Frontal cortex (tissue), 4 donors: ENCODE measurements around the gene CFAP46. TPM values are rescaled to one million over a fixed set of nuclear protein-coding genes. Genes with fewer than 3 reads are reported as not detected.
"Not testable (repeated sequence)": the region's sequence is repeated elsewhere in the genome, so short reads cannot be mapped to it uniquely, and the experiment has no call there.

ENCODE experiments used
- DNase-seq, 2 donors: peaks; one replicate each; pipeline ENCODE4 v3.0.0; 2012; ENCODE audit warnings: low spot score in 2 of 2
- FAIRE-seq: peaks from 2 replicates; lab custom pipeline; 2012; peaks lifted over from hg19 to GRCh38; lab: Jason Lieb, UNC
- total RNA-seq: library from RNA; depleted of rRNA; stranded (reverse); fragments of >200 nt; gene quantifications from one replicate; pipeline ENCODE4 v1.2.3, GENCODE V29; 2014
- donor health status: control.
- donor health status: control.
- donor health status: control.

The CFAP46 gene
- total RNA-seq, 1 donor from 2014 or later = 2.0 TPM

GRCh38 chr10:132931258-132932250, 10.8 kb downstream of the CFAP46 start:
- DNase-seq, FAIRE-seq: not testable (repeated sequence)

DNA sequence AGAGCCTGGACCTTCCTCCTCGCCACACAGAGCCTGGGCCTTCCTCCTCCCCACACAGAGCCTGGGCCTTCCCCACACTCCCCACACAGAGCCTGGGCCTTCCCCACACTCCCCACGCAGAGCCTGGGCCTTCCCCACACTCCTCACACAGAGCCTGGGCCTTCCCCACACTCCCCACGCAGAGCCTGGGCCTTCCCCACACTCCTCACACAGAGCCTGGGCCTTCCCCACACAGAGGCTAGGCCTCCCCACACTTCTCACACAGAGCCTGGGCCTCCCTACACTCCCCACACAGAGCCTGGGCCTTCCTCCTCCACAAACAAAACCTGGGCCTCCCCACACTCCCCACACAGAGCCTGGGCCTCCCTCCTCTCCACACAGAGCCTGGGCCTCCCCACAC, 11.7 kb downstream of the CFAP46 start:
- FAIRE-seq, DNase-seq: not testable (repeated sequence)

DNA sequence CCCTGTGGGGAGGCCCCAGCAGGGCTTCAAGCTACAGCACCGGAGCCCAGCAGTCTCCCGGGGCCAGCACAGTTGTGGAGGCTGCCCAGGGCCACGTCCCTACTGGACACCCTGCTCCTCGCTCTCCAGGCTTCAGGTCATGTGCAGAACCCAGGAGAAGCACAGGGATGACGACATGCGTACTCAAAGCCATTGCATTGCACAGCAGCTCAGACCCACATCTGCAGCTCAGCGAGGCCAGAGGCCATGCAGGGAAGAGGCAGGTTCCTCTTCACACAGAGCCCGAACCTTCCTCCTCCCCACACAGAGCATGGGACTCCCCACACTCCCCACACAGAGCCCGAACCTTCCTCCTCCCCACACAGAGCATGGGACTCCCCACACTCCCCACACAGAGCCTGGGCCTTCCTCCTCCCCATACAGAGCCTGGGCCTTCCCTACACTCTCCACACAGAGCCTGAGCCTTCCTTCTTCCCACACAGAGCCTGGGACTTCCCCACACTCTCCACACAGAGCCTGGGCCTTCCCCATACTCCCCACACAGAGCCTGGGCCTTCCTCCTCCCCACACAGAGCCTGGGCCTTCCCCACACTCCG, 12.3 kb downstream of the CFAP46 start:
- DNase-seq (no peak), FAIRE-seq (no peak)

DNA sequence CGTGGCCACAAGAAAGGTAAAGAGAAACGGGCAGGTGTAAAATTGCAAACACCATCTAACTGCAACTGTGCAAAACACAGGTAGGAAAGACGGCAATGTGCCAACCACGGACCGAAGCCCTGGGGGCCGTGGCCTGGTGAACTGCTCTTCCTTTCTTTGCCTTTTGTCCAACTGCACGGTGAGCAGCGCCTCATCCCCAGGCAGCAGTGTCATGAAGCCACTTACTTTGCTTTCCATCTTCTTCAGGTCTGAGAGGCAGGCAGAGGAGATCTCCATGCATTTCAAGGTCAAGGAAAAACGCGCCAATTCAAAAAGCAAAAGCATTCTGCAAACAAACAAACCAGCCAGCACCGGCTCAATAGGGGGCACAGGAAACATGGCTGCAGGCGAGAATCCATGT, 12.9 kb downstream of the CFAP46 start:
- no peak for DNase-seq
- FAIRE-seq = no peak

- FAIRE-seq (no peak), DNase-seq (no peak)
Observed at GRCh38 chr10:132928261-132928660, 14.1 kb downstream of the CFAP46 start.

DNA sequence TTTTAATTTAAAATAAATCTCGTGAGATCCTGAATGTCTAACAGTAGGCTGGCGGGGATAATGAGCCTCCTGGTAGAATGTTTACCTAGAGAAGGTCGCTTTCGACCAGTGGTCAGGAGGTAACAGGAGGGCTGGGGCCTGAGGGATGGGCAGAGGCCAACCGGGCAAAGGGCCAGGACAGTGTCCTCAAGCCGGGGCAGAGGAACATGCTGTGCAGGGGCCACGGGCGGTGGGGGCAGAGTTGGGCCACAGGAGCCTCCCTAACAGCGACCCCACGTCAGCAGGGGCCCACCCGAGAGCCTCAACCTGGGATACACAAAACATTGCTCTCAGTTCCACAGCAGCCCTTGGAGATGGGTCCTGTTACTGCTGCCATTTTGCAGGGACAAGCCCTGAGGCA, 14.5 kb downstream of the CFAP46 start:
- FAIRE-seq = no peak
- no peak for DNase-seq

GRCh38 chr10:132926777-132927650, 15.4 kb downstream of the CFAP46 start:
- DNase-seq (no peak), FAIRE-seq (no peak)

DNA sequence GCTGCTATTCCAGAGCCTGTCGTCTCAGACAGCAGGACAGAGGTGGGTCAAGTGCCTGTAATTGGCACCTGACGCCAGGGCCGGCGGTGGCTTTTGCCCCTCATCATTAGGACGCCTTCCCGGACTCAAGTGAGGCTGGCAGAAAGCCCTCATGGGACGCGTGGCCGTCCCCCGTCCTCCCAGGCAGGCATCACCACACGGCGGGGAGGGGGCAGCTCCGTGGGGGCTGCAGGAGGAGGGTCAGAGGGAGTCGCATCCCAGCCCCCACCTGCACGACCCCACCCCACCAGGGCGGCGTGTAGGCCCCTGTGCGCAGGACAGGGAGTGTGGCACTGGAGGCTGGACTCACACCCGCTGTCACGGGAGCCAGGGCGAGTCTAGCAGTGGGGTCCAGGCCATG, 16.3 kb downstream of the CFAP46 start:
- no peak for DNase-seq
- FAIRE-seq = no peak

GRCh38 chr10:132925614-132926013, 16.8 kb downstream of the CFAP46 start:
- DNase-seq = no peak
- no peak for FAIRE-seq

- FAIRE-seq = no peak
- DNase-seq = no peak
Observed at GRCh38 chr10:132925071-132925561, 17.3 kb downstream of the CFAP46 start.

- no peak for FAIRE-seq
- no peak for DNase-seq
Observed at GRCh38 chr10:132924046-132924952, 18.1 kb downstream of the CFAP46 start.

GRCh38 chr10:132923384-132923783, 19.0 kb downstream of the CFAP46 start:
- DNase-seq, FAIRE-seq: not testable (repeated sequence)

GRCh38 chr10:132922872-132923271, 19.5 kb downstream of the CFAP46 start:
- DNase-seq (no peak), FAIRE-seq (no peak)

DNA sequence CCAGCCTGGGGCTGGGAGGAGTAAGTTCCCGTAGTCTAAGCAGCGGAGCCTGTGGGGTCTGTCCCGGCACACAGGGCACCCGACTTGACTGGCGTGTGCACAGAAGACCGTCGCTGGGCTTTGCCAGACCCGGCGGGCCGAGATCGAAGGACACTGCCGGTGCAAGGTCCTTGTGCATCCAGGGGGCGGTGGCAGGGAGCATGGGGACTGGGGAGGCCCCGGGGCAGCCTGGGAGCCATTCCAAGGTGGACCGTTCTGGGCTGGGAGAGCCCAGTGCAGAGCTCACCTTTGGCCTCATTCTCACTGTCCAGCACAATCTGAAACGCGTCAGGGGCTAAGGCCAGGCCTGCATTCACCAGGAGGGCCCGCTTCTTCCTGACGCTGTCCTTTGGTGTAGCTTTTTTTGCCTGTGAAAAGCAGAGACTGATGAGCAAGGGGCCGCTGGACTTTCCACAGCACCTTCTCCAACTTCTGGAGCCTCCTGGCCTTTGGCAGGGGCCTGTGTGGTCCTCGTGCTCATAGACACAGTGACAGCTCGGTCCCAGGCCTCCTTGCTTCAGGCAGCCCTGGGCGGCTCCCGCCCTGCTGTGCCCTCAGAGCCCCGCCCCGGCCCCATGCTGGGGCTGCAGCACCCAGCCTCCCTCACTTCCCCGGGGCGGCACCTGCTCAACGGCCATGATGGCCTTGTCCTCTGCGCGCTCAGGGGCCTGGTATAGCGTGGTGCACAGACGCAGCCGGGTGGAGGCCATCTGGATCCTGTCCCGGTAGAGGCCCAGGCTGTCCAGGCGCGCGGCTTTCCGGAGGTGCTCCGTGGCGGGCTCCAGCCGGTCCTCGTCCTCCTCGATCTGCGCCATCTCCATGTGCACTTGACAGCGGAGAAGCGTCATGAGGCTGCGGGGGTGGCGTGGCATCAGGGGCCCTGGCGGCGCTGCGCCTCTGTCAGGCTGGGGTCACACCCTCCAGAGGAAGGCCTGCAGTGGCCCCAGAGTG, 20.3 kb downstream of the CFAP46 start:
- DNase-seq = no peak
- no peak for FAIRE-seq

GRCh38 chr10:132921086-132921485, 21.3 kb downstream of the CFAP46 start:
- DNase-seq = no peak
- FAIRE-seq = no peak

DNA sequence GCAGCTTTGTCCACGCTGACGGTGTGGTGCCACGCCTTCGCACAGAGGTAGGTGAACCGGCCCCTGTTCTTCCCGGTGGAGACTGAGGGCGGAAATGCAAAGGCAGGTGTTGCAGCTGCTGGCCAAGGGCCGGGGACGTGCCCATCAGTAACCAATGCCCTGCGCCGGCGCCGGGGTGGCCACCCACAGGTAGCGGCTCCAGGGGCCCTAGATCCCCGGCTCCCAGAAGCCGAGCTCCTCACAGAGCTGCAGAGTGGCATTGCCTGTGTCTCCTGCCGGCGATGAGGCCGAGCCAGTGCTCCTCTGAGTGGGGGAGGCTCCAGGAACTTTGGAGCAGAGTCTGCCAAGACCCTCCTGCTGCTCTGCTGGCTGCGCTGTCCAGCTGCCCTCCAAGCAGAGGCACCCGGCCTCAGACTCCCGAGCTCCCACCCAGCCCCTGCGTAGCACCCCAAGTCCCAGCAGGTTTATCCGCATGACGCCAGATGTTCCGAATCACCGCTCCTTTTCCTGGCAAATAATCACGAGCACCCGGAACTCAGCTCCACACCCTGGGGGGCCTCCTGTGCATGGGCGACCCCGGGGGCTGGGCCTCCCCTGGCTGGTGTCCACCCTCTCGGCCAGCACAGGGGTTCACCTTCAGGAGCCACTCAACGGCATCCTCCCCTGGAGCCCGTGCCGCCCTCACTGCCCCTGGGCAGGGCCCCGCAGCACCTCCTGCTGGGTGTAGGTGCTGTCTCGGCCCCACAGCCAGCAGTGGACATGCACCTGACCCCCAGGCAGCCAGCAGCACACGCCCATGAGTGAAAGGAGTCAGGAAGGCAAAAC, 22.1 kb downstream of the CFAP46 start:
- no peak for DNase-seq
- FAIRE-seq = no peak
